WTC11 (cell line): Measurements from ENCODE around the gene ABCD2. TPM values are rescaled to one million over a fixed set of nuclear protein-coding genes. Genes with fewer than 3 reads are reported as not detected.

Source experiments
- ATAC-seq: fragments of 200-7000 bp; cut with Tn5 transposase; 2 replicates; pipeline ENCODE4 v1.10.0; 2021; ENCODE audit warnings: mild to moderate bottlenecking, moderate library complexity
- Bru-seq: library from RNA; stranded (reverse); fragments of 400-500 nt; gene quantifications from one replicate; lab custom pipeline; 2021; lab: Mats Ljungman, UMichigan
- CTCF ChIA-PET: fragments of 300-600 bp; sonication (Branson Sonifier 250); formaldehyde crosslinking; loops from one replicate; lab custom pipeline; 2021; ENCODE audit warnings: antibody characterized with exemption; lab: Charles Lee
- POLR2A ChIA-PET: fragments of 350-600 bp; sonication (Branson Sonifier 250); formaldehyde crosslinking; loops from one replicate; lab custom pipeline; 2021; ENCODE audit warnings: antibody characterized with exemption; lab: Charles Lee
- DNase-seq: peaks from one replicate; pipeline ENCODE4 v3.0.0; 2021; ENCODE audit warnings: low spot score
- H3K27ac Mint-ChIP-seq: 2 replicates; pipeline ENCODE4 v1.8.0; 2021; ENCODE audit warnings: mixed read lengths
- H3K27me3 Mint-ChIP-seq: 2 replicates; pipeline ENCODE4 v1.8.0; 2021; ENCODE audit warnings: low read depth, mild to moderate bottlenecking, moderate library complexity, mixed read lengths
- H3K36me3 Mint-ChIP-seq: 2 replicates; pipeline ENCODE4 v1.8.0; 2021; ENCODE audit warnings: mixed read lengths
- H3K4me1 Mint-ChIP-seq: 2 replicates; pipeline ENCODE4 v1.8.0; 2022; ENCODE audit warnings: mixed read lengths
- H3K4me3 Mint-ChIP-seq: 2 replicates; pipeline ENCODE4 v1.8.0; 2021; ENCODE audit warnings: mild to moderate bottlenecking, moderate library complexity, mixed read lengths
- H3K9me3 Mint-ChIP-seq: 2 replicates; pipeline ENCODE4 v1.8.0; 2021; ENCODE audit warnings: mixed read lengths
- CBFB ChIP-seq: sonication (generic); formaldehyde crosslinking; IDR thresholded peaks from 2 replicates; pipeline ENCODE4 v1.8.1; 2022; ENCODE audit warnings: mild to moderate bottlenecking, low read depth, missing genetic modification reagents
- CREB1 ChIP-seq: sonication (generic); formaldehyde crosslinking; IDR thresholded peaks from 2 replicates; pipeline ENCODE4 v1.8.0; 2023; ENCODE audit warnings: mild to moderate bottlenecking, missing genetic modification reagents
- CTCF ChIP-seq: fragments of 200-600 bp; IDR thresholded peaks from 2 replicates; pipeline ENCODE4 v1.8.0; 2022; ENCODE audit warnings: antibody characterized with exemption
- ETV6 ChIP-seq: sonication (generic); formaldehyde crosslinking; IDR thresholded peaks from 2 replicates; pipeline ENCODE4 v1.8.1; 2022; ENCODE audit warnings: mild to moderate bottlenecking, missing genetic modification reagents
- JUN ChIP-seq: sonication (generic); formaldehyde crosslinking; IDR thresholded peaks from 2 replicates; pipeline ENCODE4 v1.8.0; 2023; ENCODE audit warnings: mild to moderate bottlenecking, missing genetic modification reagents
- MXD4 ChIP-seq: fragments of 250-450 bp; sonication (Bioruptor Pico); IDR thresholded peaks from 2 replicates; pipeline ENCODE4 v1.8.0; 2021; ENCODE audit warnings: mild to moderate bottlenecking, moderate library complexity, borderline replicate concordance
- MYBL2 ChIP-seq: sonication (generic); formaldehyde crosslinking; IDR thresholded peaks from 2 replicates; pipeline ENCODE4 v1.8.1; 2023; ENCODE audit warnings: mild to moderate bottlenecking, moderate library complexity, missing genetic modification reagents
- NFATC4 ChIP-seq: fragments of 250-450 bp; sonication (Bioruptor Pico); IDR thresholded peaks from 2 replicates; pipeline ENCODE4 v1.9.0; 2021; ENCODE audit warnings: mild to moderate bottlenecking
- NFYB ChIP-seq: sonication (generic); formaldehyde crosslinking; conservative IDR thresholded peaks from 2 replicates; pipeline ENCODE4 v1.8.0; 2022; ENCODE audit warnings: low read depth, missing genetic modification reagents
- NR1H2 ChIP-seq: sonication (generic); formaldehyde crosslinking; IDR thresholded peaks from 2 replicates; pipeline ENCODE4 v1.9.0; 2021; ENCODE audit warnings: mild to moderate bottlenecking, moderate library complexity, missing genetic modification reagents
- PRRX2 ChIP-seq: fragments of 250-450 bp; sonication (Bioruptor Pico); IDR thresholded peaks from 2 replicates; pipeline ENCODE4 v1.8.0; 2021; ENCODE audit warnings: mild to moderate bottlenecking
- RORB ChIP-seq: fragments of 250-450 bp; sonication (Bioruptor Pico); IDR thresholded peaks from 2 replicates; pipeline ENCODE4 v1.9.0; 2021; ENCODE audit warnings: mild to moderate bottlenecking
- STAT6 ChIP-seq: sonication (generic); formaldehyde crosslinking; conservative IDR thresholded peaks from 2 replicates; pipeline ENCODE4 v1.8.1; 2023; ENCODE audit warnings: mild to moderate bottlenecking, low read depth, missing genetic modification reagents, moderate library complexity
- TCF7 ChIP-seq: sonication (generic); formaldehyde crosslinking; IDR thresholded peaks from 2 replicates; pipeline ENCODE4 v1.8.0; 2022; ENCODE audit warnings: mild to moderate bottlenecking, low read depth, missing genetic modification reagents, moderate library complexity
- USF1 ChIP-seq: sonication (generic); formaldehyde crosslinking; IDR thresholded peaks from 2 replicates; pipeline ENCODE4 v1.8.0; 2022; ENCODE audit warnings: mild to moderate bottlenecking, missing genetic modification reagents
- ZNF219 ChIP-seq: sonication (generic); formaldehyde crosslinking; IDR thresholded peaks from 2 replicates; pipeline ENCODE4 v1.8.0; 2023; ENCODE audit warnings: missing genetic modification reagents, mild to moderate bottlenecking, borderline replicate concordance
- ZNF232 ChIP-seq: sonication (generic); formaldehyde crosslinking; IDR thresholded peaks from 2 replicates; pipeline ENCODE4 v1.8.0; 2022; ENCODE audit warnings: mild to moderate bottlenecking, missing genetic modification reagents
- ZNF317 ChIP-seq: sonication (generic); formaldehyde crosslinking; IDR thresholded peaks from 2 replicates; pipeline ENCODE4 v1.8.1; 2023; ENCODE audit warnings: low read depth, mild to moderate bottlenecking, moderate library complexity, missing genetic modification reagents, borderline replicate concordance
- long read RNA-seq, 3 experiments: library from RNA in 1 of 3; library from capped mRNA in 1 of 3; library from polyadenylated mRNA in 1 of 3; unstranded in 2 of 3; stranded (forward) in 1 of 3; transcript quantifications; one replicate each; pipeline ENCODE4 v2.0.0, GENCODE V29; 2021
- total RNA-seq: library from RNA; stranded (reverse); gene quantifications from 3 replicates; pipeline ENCODE4 v1.2.3, GENCODE V29; 2021

ABCD2 gene
- total RNA-seq (0.05 TPM in 2 of 3 replicates, not detected in the other), Bru-seq, nascent RNA (percentile 0 among the genes with signal in this experiment)
- long read RNA-seq, experiment 1, result 0 reads
- long read RNA-seq, experiment 2, result 0 reads
- long read RNA-seq, experiment 3, result 0 reads

- Mint-ChIP-seq H3K36me3 (no peaks in the 10 kb centered on the region), H3K27ac (no peak within 1 kb of the TSS), H3K4me1 (peaks cover 4% of the 10 kb centered on the region; the same call in 1 of the 2 replicates), H3K9me3 (no peaks in the 10 kb centered on the region), H3K27me3 (peaks cover 7% of the 10 kb centered on the region), H3K4me3 (no peak within 1 kb of the TSS; the same call in 1 of the 2 replicates)
- CTCF ChIA-PET, result interaction anchor here (0.6 to 1.9 kb wide), 8 partner anchors 11 to 391 kb away, joined by 3 to 7 read pairs (median 4); no protein-coding TSS in a partner anchor
- DNase-seq (peak; percentile 67), ATAC-seq (peak; percentile 99)
- TF ChIP-seq RORB (no peak), ZNF317 (CRISPR knock-in tag) (no peak), STAT6 (CRISPR knock-in tag) (no peak), CREB1 (CRISPR knock-in tag) (no peak)
- POLR2A ChIA-PET, result interaction anchor here (0.7 kb wide), 1 partner anchor 16 kb away, joined by 3 read pairs; no protein-coding TSS in a partner anchor
These were observed at the start of gene ABCD2 for GRCh38 chr12:39619660-39620433. ABCD2 (minus strand) TSS chr12:39619803; CDS start chr12:39619615, 188 bp downstream.

GRCh38 chr12:39660101-39660500 is 40.5 kb upstream of the ABCD2 start:
- Mint-ChIP-seq H3K36me3 (no peaks in the 10 kb centered on the region), H3K4me3 (no peak overlapping the region), H3K27ac (no peak overlapping the region), H3K4me1 (no peaks in the 10 kb centered on the region), H3K9me3 (no peaks in the 10 kb centered on the region), H3K27me3 (peaks cover 23% of the 10 kb centered on the region)
- DNase-seq (no peak), ATAC-seq (peak; percentile 41)
- ChIA-PET POLR2A (no interaction called here), CTCF (interaction anchor here (0.5 kb wide), 1 partner anchor 386 kb away, joined by 5 read pairs; no protein-coding TSS in a partner anchor)
- TF ChIP-seq TCF7 (CRISPR knock-in tag) (no peak), CTCF (no peak), CBFB (CRISPR knock-in tag) (no peak), ZNF219 (no peak), MXD4 (CRISPR knock-in tag) (no peak), CREB1 (CRISPR knock-in tag) (no peak), NR1H2 (CRISPR knock-in tag) (no peak), NFYB (CRISPR knock-in tag) (no peak), ETV6 (CRISPR knock-in tag) (no peak), NFATC4 (CRISPR knock-in tag) (no peak), USF1 (no peak), MYBL2 (CRISPR knock-in tag) (no peak), JUN (no peak)

GRCh38 chr12:39647383-39647782 is 27.8 kb upstream of the ABCD2 start:
- no peak for TF ChIP-seq ZNF232
- no peak for TF ChIP-seq PRRX2 (CRISPR knock-in tag)
- TF ChIP-seq, all 79 proteins: peak for 0
- no peaks in the 10 kb centered on the region for H3K36me3 Mint-ChIP-seq
- CTCF ChIA-PET, result interaction anchor here (1.4 kb wide), 1 partner anchor 45 kb away, joined by 4 read pairs; no protein-coding TSS in a partner anchor
- no peaks in the 10 kb centered on the region for H3K4me1 Mint-ChIP-seq
- H3K27ac Mint-ChIP-seq, result no peak overlapping the region
- no peak for ATAC-seq
- H3K9me3 Mint-ChIP-seq, result no peaks in the 10 kb centered on the region
- DNase-seq, result no peak
- POLR2A ChIA-PET, result no interaction called here
- no peak overlapping the region for H3K4me3 Mint-ChIP-seq
- H3K27me3 Mint-ChIP-seq, result no peaks in the 10 kb centered on the region
